ENCODE data around the gene NOTCH2.

- TF ChIP-seq POLR2A (IDR thresholded peaks at IDR 0.05), result no peak
- TF ChIP-seq CTCF (IDR thresholded peaks at IDR 0.05), result no peak
- no peak for TF ChIP-seq POLR2AphosphoS5 (IDR thresholded peaks at IDR 0.05)
- no peak for TF ChIP-seq EP300 (IDR thresholded peaks at IDR 0.05)
Measured at GRCh38 chr1:119888476-119888875, 181.0 kb downstream of the NOTCH2 start.
